ENCODE data around the gene PRLH. TPM values are rescaled to one million over a fixed set of nuclear protein-coding genes. Genes with fewer than 3 reads are reported as not detected.

PRLH gene
- total RNA-seq, 1 donor from 2014 or later, result not detected

DNA sequence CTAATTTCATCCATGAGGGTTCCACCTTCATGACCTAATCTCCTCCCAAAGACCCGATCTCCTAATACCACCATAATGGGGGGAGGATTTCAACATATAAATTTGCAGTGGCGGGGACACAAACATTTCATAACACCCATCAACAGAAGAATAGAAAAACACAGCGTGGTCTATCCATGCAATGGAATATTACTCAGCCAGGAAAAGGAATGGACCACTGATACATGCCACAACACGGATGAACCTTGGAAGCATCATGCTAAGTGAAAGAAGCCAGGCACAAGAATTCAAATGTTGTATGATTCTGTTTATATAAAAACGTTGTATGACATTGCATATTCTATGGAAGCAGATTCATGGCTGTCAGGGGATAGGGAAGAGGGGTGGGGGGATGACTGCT lies 2.7 kb downstream of the PRLH start:
- TF ChIP-seq, protein P1, sequence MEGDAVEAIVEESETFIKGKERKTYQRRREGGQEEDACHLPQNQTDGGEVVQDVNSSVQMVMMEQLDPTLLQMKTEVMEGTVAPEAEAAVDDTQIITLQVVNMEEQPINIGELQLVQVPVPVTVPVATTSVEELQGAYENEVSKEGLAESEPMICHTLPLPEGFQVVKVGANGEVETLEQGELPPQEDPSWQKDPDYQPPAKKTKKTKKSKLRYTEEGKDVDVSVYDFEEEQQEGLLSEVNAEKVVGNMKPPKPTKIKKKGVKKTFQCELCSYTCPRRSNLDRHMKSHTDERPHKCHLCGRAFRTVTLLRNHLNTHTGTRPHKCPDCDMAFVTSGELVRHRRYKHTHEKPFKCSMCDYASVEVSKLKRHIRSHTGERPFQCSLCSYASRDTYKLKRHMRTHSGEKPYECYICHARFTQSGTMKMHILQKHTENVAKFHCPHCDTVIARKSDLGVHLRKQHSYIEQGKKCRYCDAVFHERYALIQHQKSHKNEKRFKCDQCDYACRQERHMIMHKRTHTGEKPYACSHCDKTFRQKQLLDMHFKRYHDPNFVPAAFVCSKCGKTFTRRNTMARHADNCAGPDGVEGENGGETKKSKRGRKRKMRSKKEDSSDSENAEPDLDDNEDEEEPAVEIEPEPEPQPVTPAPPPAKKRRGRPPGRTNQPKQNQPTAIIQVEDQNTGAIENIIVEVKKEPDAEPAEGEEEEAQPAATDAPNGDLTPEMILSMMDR (IDR thresholded peaks at IDR 0.05; ENCODE audit: unreplicated experiment), result no peak
- Mint-ChIP-seq H3K36me3 (ENCODE audit: low read depth, unreplicated experiment) (no peaks in the 10 kb centered on the region), H3K27ac (ENCODE audit: unreplicated experiment) (peak overlapping the region; percentile 55), H3K27me3 (ENCODE audit: unreplicated experiment) (peaks cover 13% of the 10 kb centered on the region), H3K4me3 (ENCODE audit: unreplicated experiment) (peak overlapping the region; percentile 1), H3K9me3 (ENCODE audit: unreplicated experiment) (no peaks in the 10 kb centered on the region), H3K4me1 (ENCODE audit: unreplicated experiment) (peaks cover 3% of the 10 kb centered on the region)
- no peak for DNase-seq (ENCODE audit: low spot score)

DNA sequence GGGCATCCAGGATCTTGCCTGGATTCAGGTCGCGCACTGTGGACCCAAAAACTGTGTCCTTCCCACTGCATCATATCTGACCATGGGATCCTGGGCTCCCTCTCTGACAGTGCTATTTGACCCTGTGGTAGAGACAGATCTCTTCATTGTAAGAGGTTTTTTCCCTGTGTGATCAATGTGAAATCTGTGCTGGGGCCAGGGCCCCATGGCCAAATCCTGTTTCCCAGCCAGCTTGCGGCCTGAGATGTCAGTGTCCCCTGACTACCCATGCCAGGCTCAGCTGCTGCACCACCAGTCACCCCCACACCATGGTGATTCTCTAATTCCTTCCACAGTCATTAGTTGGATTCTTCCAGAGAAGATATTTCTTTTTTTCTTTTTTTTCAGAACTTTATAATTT lies 3.5 kb downstream of the PRLH start:
- H3K36me3 Mint-ChIP-seq (ENCODE audit: low read depth, unreplicated experiment), result no peaks in the 10 kb centered on the region
- no peak overlapping the region for H3K27ac Mint-ChIP-seq (ENCODE audit: unreplicated experiment)
- DNase-seq (ENCODE audit: low spot score), result no peak
- TF ChIP-seq, protein P1 (IDR thresholded peaks at IDR 0.05; ENCODE audit: unreplicated experiment), result no peak
- H3K27me3 Mint-ChIP-seq (ENCODE audit: unreplicated experiment), result peaks cover 14% of the 10 kb centered on the region
- H3K4me1 Mint-ChIP-seq (ENCODE audit: unreplicated experiment), result peaks cover 3% of the 10 kb centered on the region
- H3K4me3 Mint-ChIP-seq (ENCODE audit: unreplicated experiment), result no peak overlapping the region
- no peaks in the 10 kb centered on the region for H3K9me3 Mint-ChIP-seq (ENCODE audit: unreplicated experiment)

DNA sequence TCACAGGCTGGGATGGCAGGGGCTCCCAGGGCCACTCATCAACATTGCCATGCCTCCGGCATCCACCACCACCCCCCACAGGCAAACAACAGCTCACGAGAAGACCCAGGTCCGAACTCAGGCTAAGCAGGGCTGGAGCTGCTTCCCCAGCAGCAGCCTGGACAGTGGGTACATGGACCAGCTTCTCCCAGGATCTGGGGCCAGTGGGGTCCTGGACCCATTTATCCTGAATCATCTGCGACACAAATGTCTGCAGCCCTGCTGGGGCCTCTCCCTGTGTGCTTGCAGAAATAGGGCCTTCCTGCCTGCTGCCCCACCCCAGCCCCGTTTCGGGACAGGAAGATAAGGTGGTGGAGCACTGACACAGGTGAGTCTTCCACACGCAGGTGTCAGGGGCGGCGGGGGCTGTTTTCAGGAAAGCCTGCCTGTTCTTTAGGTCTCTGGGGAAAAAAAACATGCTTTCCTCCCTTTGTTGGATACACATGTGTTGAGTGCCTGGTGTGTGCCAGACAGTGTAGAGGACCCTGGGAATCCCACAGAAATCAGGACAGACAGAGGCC lies 4.5 kb downstream of the PRLH start:
- Mint-ChIP-seq H3K27ac (ENCODE audit: unreplicated experiment) (no peak overlapping the region), H3K4me3 (ENCODE audit: unreplicated experiment) (no peak overlapping the region), H3K27me3 (ENCODE audit: unreplicated experiment) (peaks cover 14% of the 10 kb centered on the region), H3K4me1 (ENCODE audit: unreplicated experiment) (peaks cover 3% of the 10 kb centered on the region), H3K36me3 (ENCODE audit: low read depth, unreplicated experiment) (no peaks in the 10 kb centered on the region), H3K9me3 (ENCODE audit: unreplicated experiment) (no peaks in the 10 kb centered on the region)
- TF ChIP-seq, protein P1 (IDR thresholded peaks at IDR 0.05; ENCODE audit: unreplicated experiment), result no peak
- no peak for DNase-seq (ENCODE audit: low spot score)

DNA sequence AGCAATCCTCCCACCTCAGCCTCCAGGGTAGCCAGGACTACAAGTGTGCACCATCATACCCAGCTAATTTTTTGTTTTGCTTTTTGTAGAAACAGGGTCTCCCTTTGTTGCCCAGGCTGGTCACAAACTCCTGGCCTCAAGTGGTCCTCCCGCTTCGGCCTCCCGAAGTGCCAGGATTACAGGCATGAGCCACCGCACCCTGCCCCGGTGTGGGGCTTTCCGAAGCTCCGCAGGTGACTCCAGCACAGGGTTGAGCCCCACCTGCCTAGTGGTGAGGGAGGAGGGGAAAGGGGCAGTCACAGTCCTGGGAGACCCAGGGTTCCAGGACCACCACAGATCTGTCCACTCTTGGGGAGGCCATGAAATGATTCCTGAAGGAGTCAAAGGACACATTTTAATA lies 5.2 kb downstream of the PRLH start:
- peaks cover 14% of the 10 kb centered on the region for H3K27me3 Mint-ChIP-seq (ENCODE audit: unreplicated experiment)
- H3K27ac Mint-ChIP-seq (ENCODE audit: unreplicated experiment), result no peak overlapping the region
- TF ChIP-seq, protein P1 (IDR thresholded peaks at IDR 0.05; ENCODE audit: unreplicated experiment), result no peak
- no peaks in the 10 kb centered on the region for H3K36me3 Mint-ChIP-seq (ENCODE audit: low read depth, unreplicated experiment)
- DNase-seq (ENCODE audit: low spot score), result no peak
- no peaks in the 10 kb centered on the region for H3K9me3 Mint-ChIP-seq (ENCODE audit: unreplicated experiment)
- peaks cover 3% of the 10 kb centered on the region for H3K4me1 Mint-ChIP-seq (ENCODE audit: unreplicated experiment)
- no peak overlapping the region for H3K4me3 Mint-ChIP-seq (ENCODE audit: unreplicated experiment)

DNA sequence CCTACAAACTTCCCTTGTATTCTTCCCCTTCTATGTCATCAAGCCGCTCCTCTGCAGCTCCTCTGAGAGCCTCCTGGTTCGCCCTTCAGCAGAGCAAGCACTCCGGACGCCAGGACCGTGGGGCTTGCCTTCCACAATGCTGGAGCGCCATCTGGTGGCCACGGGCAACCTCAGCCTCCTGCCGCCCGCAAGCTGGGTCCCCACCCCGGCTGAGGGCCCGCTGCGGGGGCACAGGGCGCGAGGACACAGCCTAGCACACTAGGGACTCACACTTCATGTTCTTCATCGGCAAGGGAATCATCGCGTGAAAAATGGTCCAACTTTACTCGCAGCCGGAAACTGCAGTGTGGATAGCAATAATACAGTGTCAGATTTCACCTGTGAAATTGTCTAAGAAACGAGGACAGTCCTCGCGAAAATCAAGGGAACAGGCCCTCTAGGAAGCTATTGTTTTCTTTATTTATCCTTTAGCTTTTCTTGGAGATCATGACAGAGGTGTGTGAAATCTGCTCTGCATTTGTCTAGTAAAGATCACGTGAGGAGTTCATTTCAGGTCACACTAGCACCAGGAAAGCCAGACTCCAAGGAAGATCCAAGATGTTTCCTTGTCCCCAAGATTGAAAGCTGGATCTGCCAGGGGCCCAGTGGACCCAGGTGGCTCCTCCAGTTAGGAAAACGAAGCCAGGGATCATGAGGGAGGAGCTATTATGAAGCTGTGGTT lies 5.8 kb downstream of the PRLH start:
- H3K9me3 Mint-ChIP-seq (ENCODE audit: unreplicated experiment), result no peaks in the 10 kb centered on the region
- TF ChIP-seq, protein P1 (IDR thresholded peaks at IDR 0.05; ENCODE audit: unreplicated experiment), result peak; percentile 93
- peak; percentile 95 for DNase-seq (ENCODE audit: low spot score)
- H3K36me3 Mint-ChIP-seq (ENCODE audit: low read depth, unreplicated experiment), result no peaks in the 10 kb centered on the region
- no peak overlapping the region for H3K27ac Mint-ChIP-seq (ENCODE audit: unreplicated experiment)
- peaks cover 3% of the 10 kb centered on the region for H3K4me1 Mint-ChIP-seq (ENCODE audit: unreplicated experiment)
- H3K4me3 Mint-ChIP-seq (ENCODE audit: unreplicated experiment), result no peak overlapping the region
- H3K27me3 Mint-ChIP-seq (ENCODE audit: unreplicated experiment), result peaks cover 14% of the 10 kb centered on the region
